ENCODE data around the gene SPATA2L. TPM values are rescaled to one million over a fixed set of nuclear protein-coding genes. Genes with fewer than 3 reads are reported as not detected.

The SPATA2L gene
- total RNA-seq, 1 experiment from 2014 or later = 14.4 TPM

DNA sequence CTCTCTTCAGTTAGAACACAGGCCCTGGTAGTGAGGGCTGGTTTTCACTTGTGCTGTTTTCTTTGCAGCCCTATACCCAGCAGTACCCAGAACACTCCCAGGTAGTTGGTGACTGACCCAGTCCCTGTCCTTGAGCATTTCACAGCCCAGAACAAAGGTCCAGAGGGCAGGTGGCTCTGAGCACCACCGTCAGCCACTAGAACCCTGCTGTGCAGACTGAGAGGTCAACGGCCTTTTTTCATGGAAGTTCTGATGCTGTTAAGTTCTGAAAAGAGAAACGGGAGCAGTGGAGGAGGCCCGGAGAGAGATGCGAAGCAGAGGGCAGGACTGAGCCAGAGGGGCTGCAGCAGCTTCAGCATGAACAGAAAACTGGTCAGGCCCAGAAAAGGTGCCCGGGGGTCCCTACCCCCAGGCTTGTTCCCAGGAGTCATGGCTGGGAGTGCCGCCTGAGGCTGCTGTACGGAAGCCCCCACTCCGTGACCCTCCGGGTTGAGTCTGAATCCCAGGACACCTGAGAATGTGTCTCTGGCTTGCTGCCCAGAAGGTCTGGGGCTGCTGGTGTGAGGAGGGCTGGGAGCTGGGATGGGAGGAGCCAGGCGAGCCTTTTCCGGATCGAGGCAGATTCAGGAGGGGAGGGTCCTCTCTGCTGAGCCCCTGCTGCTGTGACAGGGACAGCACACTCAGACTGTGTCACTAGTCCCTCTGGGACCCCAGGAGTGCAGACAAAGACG, 28.5 kb upstream of the SPATA2L start:
- DNase-seq (ENCODE audit: extremely low read depth, low read depth) = no peak

DNA sequence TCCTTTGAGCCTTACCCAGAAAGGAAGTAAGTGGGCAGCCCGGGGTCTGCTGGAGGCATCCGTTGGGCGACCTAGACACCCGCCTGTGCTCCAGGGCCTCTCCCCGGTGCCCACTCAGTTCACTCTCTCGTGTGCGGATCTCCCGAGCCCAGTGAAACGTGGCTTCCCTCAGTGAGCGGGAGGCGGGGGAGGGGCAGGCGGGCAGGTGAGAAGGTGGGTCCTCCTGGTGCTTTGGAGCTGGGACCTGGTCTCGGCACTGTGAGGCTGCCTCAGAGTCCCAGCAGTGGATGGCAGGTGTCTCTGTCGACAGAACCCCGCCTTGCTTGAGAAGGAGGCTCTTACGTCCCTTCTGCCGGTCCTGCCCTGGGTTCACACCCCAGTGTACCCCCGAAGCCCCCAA, 27.8 kb upstream of the SPATA2L start:
- no peak for DNase-seq (ENCODE audit: extremely low read depth, low read depth)

- DNase-seq (ENCODE audit: extremely low read depth, low read depth) = no peak
Measured at GRCh38 chr16:89727406-89728120, 26.1 kb upstream of the SPATA2L start.

DNA sequence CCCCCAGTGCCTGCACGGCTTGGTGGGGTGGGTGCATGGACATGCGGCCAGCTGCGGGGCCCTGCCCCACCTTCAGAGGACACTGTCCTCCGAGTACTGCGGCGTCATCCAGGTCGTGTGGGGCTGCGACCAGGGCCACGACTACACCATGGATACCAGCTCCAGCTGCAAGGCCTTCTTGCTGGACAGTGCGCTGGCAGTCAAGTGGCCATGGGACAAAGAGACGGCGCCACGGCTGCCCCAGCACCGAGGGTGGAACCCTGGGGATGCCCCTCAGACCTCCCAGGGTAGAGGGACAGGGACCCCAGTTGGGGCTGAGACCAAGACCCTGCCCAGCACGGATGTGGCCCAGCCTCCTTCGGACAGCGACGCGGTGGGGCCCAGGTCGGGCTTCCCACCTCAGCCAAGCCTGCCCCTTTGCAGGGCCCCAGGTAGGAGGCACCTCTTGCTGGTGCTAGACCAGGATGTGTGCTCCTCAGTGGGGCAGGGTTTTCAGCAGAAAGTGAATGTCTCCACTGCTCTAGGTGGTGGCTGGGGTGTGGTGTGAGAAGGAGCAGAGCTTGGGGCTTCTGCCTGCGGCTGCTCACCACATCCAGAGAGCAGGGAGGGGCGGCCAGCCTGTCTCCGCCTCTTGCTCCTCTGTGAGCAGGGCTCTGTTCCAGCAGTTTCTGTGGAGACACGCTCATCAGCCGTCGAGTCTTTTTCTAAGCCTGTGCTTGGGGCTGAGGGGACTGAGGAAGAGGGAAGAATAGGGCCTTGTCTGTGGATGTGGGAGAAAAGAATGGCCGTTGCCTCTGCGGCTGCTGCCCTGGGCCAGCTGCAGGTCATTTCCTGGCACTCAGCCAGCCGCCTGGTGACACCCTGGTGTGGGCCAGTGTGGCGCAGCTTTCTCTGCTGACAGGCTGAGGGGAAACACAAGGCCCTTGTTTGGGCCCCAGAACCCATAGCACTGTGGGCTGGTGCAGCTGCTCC, 22.1 kb upstream of the SPATA2L start:
- DNase-seq (ENCODE audit: extremely low read depth, low read depth) = no peak

DNA sequence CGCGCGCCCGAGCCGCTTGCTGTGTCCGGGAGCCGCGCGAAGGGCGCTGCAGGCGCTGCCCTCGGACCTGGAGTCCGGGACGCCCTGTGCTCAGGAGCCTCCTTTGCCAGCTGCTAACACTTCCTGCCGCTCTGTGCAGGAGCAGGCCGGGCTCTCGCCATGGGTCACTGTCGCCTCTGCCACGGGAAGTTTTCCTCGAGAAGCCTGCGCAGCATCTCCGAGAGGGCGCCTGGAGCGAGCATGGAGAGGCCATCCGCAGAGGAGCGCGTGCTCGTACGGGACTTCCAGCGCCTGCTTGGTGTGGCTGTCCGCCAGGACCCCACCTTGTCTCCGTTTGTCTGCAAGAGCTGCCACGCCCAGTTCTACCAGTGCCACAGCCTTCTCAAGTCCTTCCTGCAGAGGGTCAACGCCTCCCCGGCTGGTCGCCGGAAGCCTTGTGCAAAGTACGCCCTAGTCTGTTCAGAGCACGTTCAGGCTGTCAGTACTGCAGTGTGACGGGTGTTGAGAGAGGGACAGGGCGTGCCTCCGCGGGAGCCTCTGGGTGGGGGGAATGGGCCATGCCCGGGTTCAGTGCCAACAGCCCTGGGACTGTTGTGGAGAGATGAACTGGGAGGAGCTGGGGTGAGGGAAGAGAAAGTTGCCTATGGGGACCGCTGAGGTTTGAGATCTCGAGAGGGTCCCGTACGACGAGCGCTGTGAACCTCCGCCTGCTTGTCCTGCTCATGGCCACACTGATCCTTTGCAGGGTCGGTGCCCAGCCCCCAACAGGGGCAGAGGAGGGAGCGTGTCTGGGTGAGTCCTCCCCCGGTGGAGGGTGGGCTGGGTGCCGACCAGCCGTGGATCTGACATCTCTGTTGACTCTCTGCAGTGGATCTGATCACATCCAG, 21.1 kb upstream of the SPATA2L start:
- DNase-seq (ENCODE audit: extremely low read depth, low read depth) = peak; percentile 49

DNA sequence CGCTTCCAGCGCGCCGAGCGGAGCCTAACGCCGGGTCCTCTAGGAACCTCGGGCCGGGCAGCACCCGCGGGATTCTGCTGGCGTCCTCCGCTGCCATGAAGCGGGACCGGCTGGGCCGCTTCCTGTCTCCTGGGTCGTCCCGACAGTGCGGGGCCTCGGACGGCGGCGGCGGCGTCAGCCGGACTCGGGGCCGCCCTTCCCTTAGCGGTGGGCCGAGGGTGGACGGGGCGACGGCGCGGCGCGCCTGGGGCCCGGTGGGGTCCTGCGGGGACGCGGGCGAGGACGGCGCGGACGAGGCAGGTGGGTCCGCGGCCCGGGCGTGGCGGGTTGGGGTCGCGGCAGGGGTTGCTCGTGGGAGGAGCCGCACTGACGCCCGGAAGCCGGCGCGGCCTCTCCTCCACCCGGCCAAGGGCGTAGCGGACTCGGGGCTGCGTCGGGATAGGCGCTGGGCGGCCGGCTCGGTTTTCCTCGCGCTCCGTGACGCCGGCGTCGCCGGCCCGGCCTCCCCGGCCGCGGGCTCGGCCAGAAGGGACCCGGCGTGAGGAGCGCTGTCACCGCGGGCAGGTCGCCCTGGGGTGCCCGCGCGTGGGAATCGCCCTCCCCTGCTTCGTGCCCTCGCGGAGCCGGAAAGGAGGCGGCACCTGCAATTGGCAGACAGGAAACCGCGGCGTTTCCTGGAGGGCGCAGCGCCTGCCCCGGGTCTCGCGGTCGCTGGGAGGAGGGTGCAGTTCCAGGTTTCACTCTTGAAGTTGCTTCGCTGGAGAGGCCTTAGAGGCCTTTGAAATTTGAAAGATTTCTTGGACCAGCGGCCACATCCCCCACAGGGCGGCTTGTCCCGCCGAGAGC, 20.3 kb upstream of the SPATA2L start:
- DNase-seq (ENCODE audit: extremely low read depth, low read depth) = no peak

- DNase-seq (ENCODE audit: extremely low read depth, low read depth) = peak; percentile 79
Measured at GRCh38 chr16:89720813-89721545, 19.5 kb upstream of the SPATA2L start, which contains the start of the genes VPS9D1 and ZNF276. Gene VPS9D1, minus strand, starts transcription at chr16:89720898. Its CDS starts 37 bp downstream, at chr16:89720861. Gene ZNF276, plus strand, starts transcription at chr16:89721537. Its CDS starts 104 bp downstream, at chr16:89721641.

DNA sequence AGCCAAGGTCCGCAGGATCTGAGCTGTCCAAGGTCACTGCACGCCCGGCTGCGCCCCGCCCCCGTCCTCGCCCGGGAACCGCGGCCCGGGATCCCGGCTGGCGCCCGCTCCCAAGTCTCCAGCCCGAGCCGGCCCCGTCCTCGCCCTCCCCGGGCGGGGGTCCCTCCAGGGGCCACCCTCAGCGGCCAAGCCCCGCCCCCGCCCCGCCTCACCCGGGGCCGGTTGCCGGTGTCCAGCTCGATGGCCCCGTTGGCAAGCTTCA, 19.0 kb upstream of the SPATA2L start:
- no peak for DNase-seq (ENCODE audit: extremely low read depth, low read depth)

DNA sequence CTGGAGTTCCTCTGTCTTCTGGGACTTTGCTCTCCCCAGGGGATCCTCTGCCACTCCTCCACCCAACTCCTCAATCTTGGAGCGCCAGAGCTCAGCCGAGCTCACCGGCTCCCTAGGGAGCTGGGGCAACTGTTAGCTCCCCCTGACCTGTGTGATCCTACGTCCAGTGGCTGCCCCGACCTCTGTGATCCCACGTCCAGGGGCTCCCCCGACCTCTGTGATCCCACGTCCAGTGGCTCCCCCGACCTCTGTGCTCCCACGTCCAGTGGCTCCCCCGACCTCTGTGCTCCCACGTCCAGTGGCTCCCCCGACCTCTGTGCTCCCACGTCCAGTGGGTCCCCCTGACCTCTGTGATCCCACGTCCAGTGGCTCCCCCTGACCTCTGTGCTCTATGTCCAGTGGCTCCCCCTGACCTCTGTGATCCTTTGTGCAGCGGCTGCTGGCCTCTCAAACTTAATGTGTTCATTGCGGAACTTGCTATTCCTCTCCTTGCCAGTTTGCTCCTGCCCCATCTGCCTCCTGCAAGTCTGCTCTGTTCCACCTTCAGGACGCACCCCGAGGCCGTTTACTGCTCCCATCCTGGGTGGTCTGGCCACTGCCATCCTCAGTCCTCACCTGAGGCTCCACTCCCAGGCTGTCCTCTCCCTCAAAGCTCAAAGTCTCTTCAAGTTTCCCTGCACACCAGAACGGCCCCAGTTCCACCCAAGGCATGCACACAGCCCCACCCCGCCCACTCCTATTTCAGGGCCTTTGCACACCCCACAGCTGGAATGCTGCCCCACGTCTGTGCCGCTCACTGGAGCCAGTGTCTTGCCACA, 16.4 kb upstream of the SPATA2L start:
- DNase-seq (ENCODE audit: extremely low read depth, low read depth) = no peak

- no peak for DNase-seq (ENCODE audit: extremely low read depth, low read depth)
Measured at GRCh38 chr16:89716916-89717687, 15.6 kb upstream of the SPATA2L start.

GRCh38 chr16:89716493-89716892, 15.0 kb upstream of the SPATA2L start:
- DNase-seq (ENCODE audit: extremely low read depth, low read depth) = no peak

DNA sequence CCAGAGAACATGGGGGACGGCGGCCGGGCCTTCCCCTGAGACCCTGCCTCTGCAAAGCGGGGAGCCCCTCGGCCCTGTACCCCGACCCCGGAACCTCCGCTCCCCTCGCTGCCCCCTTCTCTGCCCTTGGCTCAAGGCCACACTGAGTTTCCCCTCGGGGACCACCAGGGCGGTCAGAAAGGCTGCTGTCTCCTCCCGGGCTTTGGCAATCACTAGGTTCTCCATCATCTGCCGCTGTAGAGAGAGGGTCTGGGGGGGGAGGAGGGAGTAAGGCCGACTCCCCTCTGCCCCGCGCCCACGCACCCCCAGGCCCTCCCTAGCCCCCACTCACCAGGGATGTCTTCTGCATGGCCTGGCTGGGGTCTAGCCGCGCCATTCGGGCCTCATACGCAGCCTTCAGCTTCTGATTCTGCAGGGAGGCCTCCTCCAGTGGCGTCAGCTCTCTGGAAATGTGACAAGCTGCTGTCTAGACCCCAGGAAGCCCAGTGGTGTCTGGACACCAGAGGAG, 10.8 kb upstream of the SPATA2L start:
- no peak for DNase-seq (ENCODE audit: extremely low read depth, low read depth)

- DNase-seq (ENCODE audit: extremely low read depth, low read depth) = peak; percentile 64
Measured at GRCh38 chr16:89711601-89712273, 10.2 kb upstream of the SPATA2L start.

- no peak for DNase-seq (ENCODE audit: extremely low read depth, low read depth)
Measured at GRCh38 chr16:89710709-89711564, 9.4 kb upstream of the SPATA2L start.
